ENCODE data around the gene OLFM2. TPM values are rescaled to one million over a fixed set of nuclear protein-coding genes. Genes with fewer than 3 reads are reported as not detected.

OLFM2 gene
- total and polyA plus RNA-seq, 2 experiments from 2014 or later: 58.1 to 117 TPM

- Mint-ChIP-seq H3K36me3 (ENCODE audit: low read depth) (peaks cover 10% of the 10 kb centered on the region; the same call in 2 of the 3 replicates), H3K27ac (no peak overlapping the region), H3K4me3 (no peak overlapping the region), H3K9me3 (no peaks in the 10 kb centered on the region; the same call in 2 of the 3 replicates), H3K27me3 (ENCODE audit: insufficient read depth, low read depth, poor library complexity) (no peaks in the 10 kb centered on the region), H3K4me1 (peaks cover 6% of the 10 kb centered on the region; the same call in 2 of the 3 replicates)
- Histone ChIP-seq H3K27ac (ENCODE audit: low read depth) (no peak overlapping the region), H3K27me3 (ENCODE audit: insufficient read depth) (no peaks in the 10 kb centered on the region), H4K20me1 (replicated peaks; ENCODE audit: insufficient read depth) (peaks cover 29% of the 10 kb centered on the region; the same call in 1 of the 2 replicates), H2AFZ (no peak overlapping the region), H3K4me2 (no peak overlapping the region), H3K36me3 (ENCODE audit: insufficient read depth) (no peaks in the 10 kb centered on the region), H3K79me2 (replicated peaks; ENCODE audit: insufficient read depth) (no peaks in the 10 kb centered on the region; the same call in none of the 2 replicates), H3K4me3 (no peak overlapping the region), H3K9me2 (ENCODE audit: insufficient read depth) (no peaks in the 10 kb centered on the region), H3K4me1 (ENCODE audit: insufficient read depth) (no peaks in the 10 kb centered on the region), H3F3A (replicated peaks; ENCODE audit: low read depth) (0 out of 2 replicates have a peak, but pooled peaks cover 3% of the 10 kb centered on the region)
- TF ChIP-seq EZH2phosphoT487 (IDR thresholded peaks at IDR 0.05; ENCODE audit: unreplicated experiment) (no peak), ZNF114 (CRISPR knock-in tag; IDR thresholded peaks at IDR 0.05) (no peak), ETS1 (IDR thresholded peaks at IDR 0.05) (no peak), CREB1 (CRISPR knock-in tag; IDR thresholded peaks at IDR 0.05; ENCODE audit: low read depth) (no peak), POLR2AphosphoS5 (IDR thresholded peaks at IDR 0.05; ENCODE audit: low read depth) (no peak), CTCF (conservative IDR thresholded peaks at IDR 0.05; ENCODE audit: low read depth in 2 of 2) (no peak), EZH2 (IDR thresholded peaks at IDR 0.05; ENCODE audit: low read depth, unreplicated experiment) (no peak), JUNB (IDR thresholded peaks at IDR 0.05; ENCODE audit: unreplicated experiment) (no peak), NANOG (IDR thresholded peaks at IDR 0.05; ENCODE audit: borderline replicate concordance) (no peak), STAT1 (IDR thresholded peaks at IDR 0.05; ENCODE audit: unreplicated experiment) (no peak), REST (IDR thresholded peaks at IDR 0.05; ENCODE audit: unreplicated experiment) (no peak)
- ATAC-seq (no peak), DNase-seq (ENCODE audit: low spot score) (no peak)
These were observed 54.6 kb downstream of the OLFM2 start for GRCh38 chr19:9881720-9882119.
